ENCODE results near the gene TMEM14A. TPM values are rescaled to one million over a fixed set of nuclear protein-coding genes. Genes with fewer than 3 reads are reported as not detected.
A peak's percentile ranks its signal among the peaks of the same experiment; 100 is the strongest.

TMEM14A gene
- total and polyA plus RNA-seq, 8 donors: 12.4 to 29.6 (median 17.3) TPM

DNA sequence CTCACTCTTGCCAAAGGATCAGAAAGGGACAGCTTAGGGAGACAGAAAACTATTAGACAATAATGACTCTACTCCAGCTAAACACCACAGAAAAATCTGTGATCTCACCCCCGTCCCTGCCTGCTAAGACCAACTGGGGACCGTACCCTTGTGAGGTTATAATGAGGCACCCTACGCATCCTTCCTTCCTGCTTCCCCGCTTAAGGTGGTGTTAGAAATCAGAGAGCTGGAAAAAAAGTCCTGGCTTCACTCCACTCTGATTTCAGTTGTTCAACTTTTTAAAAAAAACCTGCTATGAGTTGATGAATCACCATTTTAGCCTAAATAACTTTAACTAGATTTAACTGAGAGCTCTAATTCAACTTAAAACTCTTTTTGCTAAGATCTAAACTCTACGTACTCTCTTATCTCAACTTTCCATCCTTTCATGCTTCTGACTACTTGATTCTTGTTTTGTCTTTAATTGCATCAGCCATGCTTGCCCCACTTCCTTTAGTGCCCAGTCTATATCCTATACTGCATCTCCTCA, 35.8 kb upstream of the TMEM14A start:
- Histone ChIP-seq H3K27me3 (no peaks in the 10 kb centered on the region), H3K27ac (no peak overlapping the region), H3K4me3 (no peak overlapping the region), H3K4me1 (no peaks in the 10 kb centered on the region), H3K36me3 (no peaks in the 10 kb centered on the region), H3K9me3 (no peaks in the 10 kb centered on the region)
- TF ChIP-seq, protein P1, sequence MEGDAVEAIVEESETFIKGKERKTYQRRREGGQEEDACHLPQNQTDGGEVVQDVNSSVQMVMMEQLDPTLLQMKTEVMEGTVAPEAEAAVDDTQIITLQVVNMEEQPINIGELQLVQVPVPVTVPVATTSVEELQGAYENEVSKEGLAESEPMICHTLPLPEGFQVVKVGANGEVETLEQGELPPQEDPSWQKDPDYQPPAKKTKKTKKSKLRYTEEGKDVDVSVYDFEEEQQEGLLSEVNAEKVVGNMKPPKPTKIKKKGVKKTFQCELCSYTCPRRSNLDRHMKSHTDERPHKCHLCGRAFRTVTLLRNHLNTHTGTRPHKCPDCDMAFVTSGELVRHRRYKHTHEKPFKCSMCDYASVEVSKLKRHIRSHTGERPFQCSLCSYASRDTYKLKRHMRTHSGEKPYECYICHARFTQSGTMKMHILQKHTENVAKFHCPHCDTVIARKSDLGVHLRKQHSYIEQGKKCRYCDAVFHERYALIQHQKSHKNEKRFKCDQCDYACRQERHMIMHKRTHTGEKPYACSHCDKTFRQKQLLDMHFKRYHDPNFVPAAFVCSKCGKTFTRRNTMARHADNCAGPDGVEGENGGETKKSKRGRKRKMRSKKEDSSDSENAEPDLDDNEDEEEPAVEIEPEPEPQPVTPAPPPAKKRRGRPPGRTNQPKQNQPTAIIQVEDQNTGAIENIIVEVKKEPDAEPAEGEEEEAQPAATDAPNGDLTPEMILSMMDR (IDR thresholded peaks at IDR 0.05): no peak
- DNase-seq (no peak), FAIRE-seq (no peak), ATAC-seq (no peak)
- WGBS, 2 donors: 73 to 75% methylated on average over 5 of the region's 5 CpGs
- intact Hi-C loops (cut with DNase I): no loop called here

DNA sequence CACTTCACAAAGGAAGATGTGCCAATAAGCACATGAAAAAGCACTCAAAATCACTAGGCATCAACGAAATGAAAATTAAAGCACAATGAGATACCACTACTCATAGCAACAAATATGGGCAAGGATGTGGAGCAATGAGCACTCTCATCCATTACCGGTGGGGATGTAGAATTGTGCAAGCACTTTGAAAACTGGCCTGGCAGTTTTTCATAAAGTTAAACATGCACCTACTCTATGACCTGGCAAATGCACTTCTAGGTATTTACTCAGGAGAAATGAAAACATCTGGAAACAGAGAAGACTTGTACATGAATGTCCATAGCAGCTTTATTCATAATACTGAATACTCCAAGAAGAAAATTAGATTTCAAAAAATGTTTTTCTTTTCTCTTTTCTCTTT, 34.1 kb upstream of the TMEM14A start:
- 34 to 38% methylated on average over 2 of the region's 2 CpGs for WGBS, 2 donors
- no peaks in the 10 kb centered on the region for H3K27me3 ChIP-seq
- H3K4me1 ChIP-seq: no peaks in the 10 kb centered on the region
- ATAC-seq (no peak), FAIRE-seq (no peak), DNase-seq (no peak)
- H3K9me3 ChIP-seq: no peaks in the 10 kb centered on the region
- H3K36me3 ChIP-seq: no peaks in the 10 kb centered on the region
- no peak overlapping the region for H3K27ac ChIP-seq
- no peak overlapping the region for H3K4me3 ChIP-seq
- intact Hi-C loops (cut with DNase I): no loop called here
- TF ChIP-seq, protein P1 (IDR thresholded peaks at IDR 0.05): no peak

DNA sequence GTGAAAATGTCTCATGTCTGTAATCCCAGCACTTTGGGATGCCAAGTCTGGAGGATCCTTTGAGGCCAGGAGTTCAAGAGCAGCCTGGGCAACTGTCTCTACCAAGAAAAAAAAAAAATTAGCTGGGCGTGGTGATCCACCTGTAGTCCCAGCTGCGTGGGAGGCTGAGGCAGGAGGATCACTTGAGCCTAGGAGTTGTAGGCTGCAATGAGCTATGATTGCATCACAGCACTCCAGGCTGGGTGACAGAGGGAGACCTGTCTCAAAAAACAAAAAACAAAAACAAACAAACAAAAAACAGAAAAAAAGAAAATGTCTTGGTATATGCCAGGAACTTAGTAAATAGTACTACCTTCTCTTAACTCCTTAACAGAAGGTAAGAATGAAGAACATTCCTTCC, 31.4 kb upstream of the TMEM14A start:
- FAIRE-seq: no peak
- intact Hi-C loops (cut with DNase I): no loop called here
- TF ChIP-seq, protein P1 (IDR thresholded peaks at IDR 0.05): no peak
- DNase-seq: no peak
- no peaks in the 10 kb centered on the region for H3K4me1 ChIP-seq
- H3K4me3 ChIP-seq: no peak overlapping the region
- H3K9me3 ChIP-seq: no peaks in the 10 kb centered on the region
- ATAC-seq: no peak
- no peaks in the 10 kb centered on the region for H3K27me3 ChIP-seq
- no peak overlapping the region for H3K27ac ChIP-seq
- H3K36me3 ChIP-seq: no peaks in the 10 kb centered on the region
- 95 to 97% methylated on average over 2 of the region's 2 CpGs for WGBS, 2 donors

DNA sequence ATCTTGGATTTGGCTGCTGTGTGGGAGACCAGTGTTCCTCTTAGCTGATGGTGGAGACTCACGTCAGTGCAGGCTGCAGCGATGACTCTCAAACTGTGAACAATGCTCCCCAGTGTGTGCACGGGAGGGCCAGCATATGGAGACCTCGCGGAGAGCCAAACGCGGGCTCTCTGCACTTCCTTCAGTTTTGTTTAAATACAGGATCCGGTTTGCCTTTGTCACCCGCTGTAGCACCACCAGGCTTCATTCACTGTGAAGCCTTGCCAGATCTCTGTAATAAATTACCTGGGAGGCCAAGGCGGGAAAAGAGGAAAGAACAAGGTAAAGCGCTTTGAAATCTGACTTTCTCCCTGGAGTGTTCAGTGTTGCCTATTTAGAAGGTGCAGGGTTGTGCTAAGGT, 30.7 kb upstream of the TMEM14A start:
- peak; percentile 56 to 82 (median 78) for ATAC-seq
- no peak for FAIRE-seq
- WGBS, 2 donors: 9 to 14% methylated on average over 11 of the region's 11 CpGs

DNA sequence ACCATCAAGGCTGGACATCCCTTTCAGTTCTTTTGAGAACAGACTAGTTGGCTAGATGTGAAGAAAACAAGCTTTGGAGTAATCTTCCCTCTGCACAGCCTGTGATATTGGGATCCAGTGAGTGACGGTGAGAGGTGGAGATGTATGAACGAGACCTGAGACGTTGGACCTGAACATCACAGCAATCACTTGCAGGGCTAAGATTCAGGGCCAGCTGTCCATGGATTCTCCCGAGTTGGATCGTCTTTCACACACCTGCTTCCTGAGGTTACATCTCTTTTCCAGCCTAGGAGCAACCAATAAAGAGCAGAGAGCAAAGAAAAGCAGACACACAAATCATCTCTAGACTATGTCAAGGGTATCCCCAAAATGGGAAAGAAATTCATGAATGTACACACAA, 30.0 kb upstream of the TMEM14A start:
- no peaks in the 10 kb centered on the region for H3K27me3 ChIP-seq
- intact Hi-C loops (cut with DNase I): loop anchor here in 1 of 3 donors (10.0 kb wide), 1 partner anchor 46 kb away; no protein-coding TSS in a partner anchor
- no peak for ATAC-seq
- H3K36me3 ChIP-seq: no peaks in the 10 kb centered on the region
- TF ChIP-seq, protein P1 (IDR thresholded peaks at IDR 0.05): no peak
- FAIRE-seq: no peak
- no peak overlapping the region for H3K4me3 ChIP-seq
- 83 to 85% methylated on average over 5 of the region's 5 CpGs for WGBS, 2 donors
- no peak overlapping the region for H3K27ac ChIP-seq
- H3K4me1 ChIP-seq: no peaks in the 10 kb centered on the region
- no peak for DNase-seq
- H3K9me3 ChIP-seq: no peaks in the 10 kb centered on the region

More for the DNA sequence above, 30.7 kb upstream of the TMEM14A start:
- H3K9me3 ChIP-seq: no peaks in the 10 kb centered on the region
- no peaks in the 10 kb centered on the region for H3K36me3 ChIP-seq
- no peak overlapping the region for H3K4me3 ChIP-seq
- no peaks in the 10 kb centered on the region for H3K27me3 ChIP-seq
- peak in 2 of 6 donors; percentile 11 to 27 for DNase-seq
- intact Hi-C loops (cut with DNase I): loop anchor here in 1 of 3 donors (10.0 kb wide), 1 partner anchor 45 kb away; no protein-coding TSS in a partner anchor
- TF ChIP-seq, protein P1 (IDR thresholded peaks at IDR 0.05): no peak
- no peaks in the 10 kb centered on the region for H3K4me1 ChIP-seq
- H3K27ac ChIP-seq: no peak overlapping the region
